DMS53 treated with DMSO at 0.1 percent for 48 hours (cell line): ENCODE measurements around the gene TNFRSF14.
"Not testable (repeated sequence)": the region's sequence is repeated elsewhere in the genome, so short reads cannot be mapped to it uniquely, and the experiment has no call there.

ENCODE experiments used
- DNase-seq: peaks from one replicate; lab custom pipeline; 2025; ENCODE audit not compliant: unreplicated experiment; lab: John Stamatoyannopoulos, UW

TNFRSF14 gene

DNA sequence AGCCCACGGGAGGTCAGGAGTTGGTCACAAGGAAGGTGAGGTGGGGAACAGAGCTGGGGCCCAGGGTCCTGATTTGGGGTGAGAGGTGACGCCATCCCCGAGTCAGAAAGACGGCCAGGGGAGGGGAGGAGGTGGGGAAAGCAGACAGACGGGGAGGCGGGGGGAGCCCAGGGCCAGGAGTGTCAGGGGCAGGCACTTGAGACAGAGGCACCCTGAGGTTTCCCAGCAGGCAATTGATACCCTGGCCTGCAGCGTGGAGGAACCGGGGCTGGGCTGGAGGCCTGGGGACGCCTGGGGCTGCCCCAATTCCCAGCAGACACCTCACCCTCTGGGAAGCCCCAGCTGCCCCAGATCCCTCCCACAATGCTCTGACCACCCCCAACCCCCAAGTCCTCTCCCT lies 3.1 kb upstream of the TNFRSF14 start:
- not testable (repeated sequence) for DNase-seq

DNA sequence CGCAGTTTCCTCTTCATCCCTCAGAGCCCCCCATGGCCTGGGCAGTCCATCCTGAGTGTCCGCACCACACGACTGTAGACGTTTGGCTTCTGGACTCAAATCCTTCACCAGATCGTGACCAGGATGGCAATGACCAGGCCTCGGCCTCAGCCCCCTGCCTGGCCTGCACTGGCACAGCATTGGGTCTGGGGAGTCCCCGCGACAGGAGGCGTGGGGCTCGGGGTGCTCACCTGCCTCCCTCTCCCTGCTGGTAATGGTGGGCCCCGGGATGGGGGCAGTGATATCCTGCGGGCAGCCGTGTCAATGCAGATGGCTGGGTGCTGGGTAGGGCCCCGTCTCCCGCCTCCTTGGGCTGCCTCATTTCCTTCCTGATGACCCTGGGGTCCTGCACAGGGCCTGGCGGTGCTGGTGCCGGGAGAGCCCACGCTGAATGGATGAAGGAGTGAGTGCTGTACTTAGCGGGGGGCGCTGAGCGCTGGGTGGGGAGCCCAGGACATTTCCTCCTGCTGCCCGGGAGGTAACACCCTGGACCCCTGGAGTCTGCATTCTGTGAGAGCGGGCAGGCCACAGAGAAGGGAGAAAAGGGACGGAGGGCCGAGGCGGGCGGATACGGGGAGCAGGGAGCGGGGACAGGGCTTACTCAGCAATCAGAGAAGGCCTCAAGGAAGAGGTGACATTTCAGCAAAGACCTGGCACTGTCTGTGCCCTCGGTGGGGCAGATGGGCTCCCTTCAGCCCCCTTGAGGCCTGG lies 2.1 kb upstream of the TNFRSF14 start:
- no peak for DNase-seq

DNA sequence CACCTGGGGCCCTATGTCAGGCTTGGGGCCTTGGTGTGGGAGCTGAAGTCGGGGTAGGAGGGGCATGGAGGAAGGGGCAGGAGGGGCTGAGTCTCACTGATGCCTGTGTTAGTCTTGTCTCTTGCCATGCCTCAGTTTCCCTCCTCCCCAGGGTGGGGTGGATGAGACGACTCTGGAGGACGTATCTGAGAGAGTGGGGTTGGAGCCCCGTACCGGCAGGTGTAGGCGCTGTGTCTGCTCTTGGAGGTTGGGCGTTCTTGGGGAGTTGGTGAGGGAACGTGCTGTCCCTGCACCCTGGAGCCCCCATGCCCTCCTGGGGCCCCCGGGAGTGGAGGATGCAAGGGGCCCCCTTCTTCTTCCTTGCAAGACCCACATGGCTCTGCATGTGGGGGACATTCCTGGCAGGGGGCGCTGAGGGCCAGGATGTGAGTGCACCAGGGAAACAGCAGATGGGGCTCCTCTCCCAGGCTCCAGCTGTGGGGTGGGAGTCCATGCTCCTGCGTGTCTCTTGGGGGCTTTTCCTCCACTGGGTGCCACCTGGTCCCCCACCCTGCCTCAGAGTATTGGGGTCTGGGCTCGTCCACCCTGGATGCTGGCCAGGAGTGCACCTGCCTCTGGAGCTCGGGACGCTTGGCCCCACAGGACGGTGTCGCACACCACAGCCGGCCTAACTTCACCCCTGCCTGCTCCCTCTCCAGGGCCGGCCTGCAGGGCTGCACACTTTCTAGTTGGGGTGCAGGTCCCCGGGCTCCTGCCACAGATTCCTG lies 1.4 kb upstream of the TNFRSF14 start:
- DNase-seq: no peak

DNA sequence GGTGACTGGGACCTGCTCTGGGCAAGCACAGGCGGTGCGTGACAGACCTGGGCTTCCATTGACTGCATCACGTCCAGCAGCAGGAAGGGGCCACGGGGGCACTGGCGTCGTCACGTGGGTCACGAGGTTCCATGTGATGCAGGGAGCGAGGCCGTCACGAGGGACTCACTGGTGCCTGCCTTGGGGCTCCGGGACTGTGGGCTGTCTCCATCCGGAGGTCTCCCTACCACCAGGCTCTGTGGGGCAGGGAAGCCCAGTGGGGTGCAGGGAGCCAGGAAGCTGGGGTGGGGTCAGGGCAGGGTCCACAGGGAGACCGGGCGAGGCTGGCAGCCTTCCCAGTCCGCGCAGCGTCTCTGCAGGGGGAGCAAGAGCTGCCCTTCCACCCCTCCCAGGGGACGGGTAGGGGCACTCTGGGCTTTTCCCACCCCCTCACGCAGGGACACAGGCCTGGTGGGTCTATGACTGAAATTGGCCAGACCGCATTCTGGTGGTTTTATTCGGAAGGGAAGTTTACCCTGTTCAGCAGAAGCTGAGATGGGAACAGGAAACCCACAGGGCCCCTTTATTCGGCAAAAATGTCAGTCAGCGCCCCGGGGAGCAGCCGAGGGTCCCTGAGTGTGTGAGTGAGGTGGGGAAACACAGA lies 416 bp upstream of the TNFRSF14 start:
- peak; percentile 10 for DNase-seq

DNA sequence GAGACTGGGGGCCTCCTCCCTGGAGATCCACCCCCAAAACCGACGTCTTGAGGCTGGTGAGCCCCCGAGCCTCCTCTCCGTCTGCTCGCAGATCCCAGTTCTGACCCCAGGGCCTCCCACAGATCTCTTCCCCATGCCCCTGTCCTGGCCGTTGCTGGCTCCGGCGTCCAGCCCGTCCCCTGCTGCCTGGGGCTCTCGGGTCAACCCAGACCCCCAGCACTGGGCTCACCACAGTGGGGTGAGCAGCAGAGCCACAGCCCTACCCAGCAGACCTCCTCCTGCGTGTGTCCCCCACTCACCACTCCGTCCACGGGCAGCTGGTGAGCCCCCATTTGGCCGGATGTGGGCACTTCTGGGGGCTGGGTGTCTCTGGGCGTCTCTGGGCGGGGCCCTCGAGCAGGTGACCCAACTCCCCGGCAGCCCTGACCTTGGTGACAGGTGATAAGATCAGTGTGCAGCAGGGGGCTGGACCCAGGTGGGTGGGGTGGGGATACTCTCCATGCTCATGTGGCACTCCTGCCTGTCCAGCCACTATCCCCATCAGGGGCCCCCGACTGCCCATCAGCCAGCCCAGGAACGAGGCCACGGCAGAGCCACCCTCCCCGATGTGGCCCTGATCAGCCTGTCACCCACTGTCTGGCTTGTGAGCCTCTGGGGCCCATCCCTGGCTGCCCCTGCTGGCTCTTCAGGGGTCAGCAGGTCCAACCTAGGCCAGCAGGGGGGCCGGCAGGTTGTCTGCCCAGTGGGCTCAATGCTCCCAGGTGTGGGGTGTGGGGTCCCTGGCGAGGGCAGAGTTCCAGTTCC lies 709 bp downstream of the TNFRSF14 start:
- DNase-seq: no peak

DNA sequence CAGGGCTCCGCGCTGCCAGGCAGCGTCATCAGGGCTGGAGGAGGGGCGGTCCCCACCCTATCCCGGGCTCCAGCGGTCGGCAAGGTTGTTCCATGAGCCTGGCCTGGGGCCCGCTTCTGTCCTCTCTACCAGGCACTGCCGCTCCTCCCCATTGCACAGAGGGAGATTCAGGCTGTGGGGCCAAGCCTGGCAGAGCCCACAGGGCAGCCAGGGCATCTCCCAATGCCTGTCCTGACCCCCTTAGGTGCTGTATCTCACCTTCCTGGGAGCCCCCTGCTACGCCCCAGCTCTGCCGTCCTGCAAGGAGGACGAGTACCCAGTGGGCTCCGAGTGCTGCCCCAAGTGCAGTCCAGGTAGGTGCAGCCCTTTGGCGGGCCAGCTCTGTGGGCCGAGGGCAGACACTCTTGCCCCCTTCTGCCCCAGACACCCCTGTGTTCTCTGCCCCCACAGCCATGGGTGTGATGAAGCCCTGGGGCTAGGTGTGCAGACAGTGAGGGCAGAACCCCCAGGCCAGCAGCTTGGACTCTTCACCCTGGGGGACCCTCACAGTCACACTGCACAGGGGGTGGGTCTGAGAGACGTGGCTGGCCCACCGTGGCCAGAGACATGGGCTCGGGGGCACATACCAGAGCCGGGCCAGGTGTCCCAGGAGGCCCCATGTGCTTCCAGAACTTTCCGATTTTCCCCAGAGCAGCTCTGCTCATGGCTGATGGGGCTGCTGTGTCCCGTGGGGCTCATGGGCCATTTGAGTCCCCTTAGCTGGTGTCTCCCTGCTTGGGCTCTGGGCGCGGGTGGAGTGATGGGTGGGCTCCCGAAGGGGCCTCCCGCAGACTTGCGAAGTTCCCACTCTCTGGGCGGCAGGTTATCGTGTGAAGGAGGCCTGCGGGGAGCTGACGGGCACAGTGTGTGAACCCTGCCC lies 1.6 kb downstream of the TNFRSF14 start:
- no peak for DNase-seq

DNA sequence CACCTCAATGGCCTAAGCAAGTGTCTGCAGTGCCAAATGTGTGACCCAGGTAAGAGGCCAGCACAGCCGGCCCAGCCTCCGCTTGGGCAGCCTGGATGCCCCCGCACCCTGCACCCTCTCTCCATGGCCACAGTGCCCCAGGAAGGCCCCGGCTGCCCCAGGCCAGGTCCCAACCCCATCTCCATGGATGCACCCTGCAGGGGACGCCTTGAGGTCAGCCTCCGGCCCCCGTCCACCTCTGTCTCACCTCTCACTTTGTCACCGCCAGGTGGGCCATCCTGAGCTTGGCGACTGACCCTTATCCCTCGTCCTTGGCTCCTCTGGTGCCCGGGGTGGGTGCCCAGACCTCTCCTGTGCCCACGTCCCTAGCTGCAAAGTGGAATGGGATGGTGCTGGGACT lies 2.2 kb downstream of the TNFRSF14 start:
- no peak for DNase-seq

DNA sequence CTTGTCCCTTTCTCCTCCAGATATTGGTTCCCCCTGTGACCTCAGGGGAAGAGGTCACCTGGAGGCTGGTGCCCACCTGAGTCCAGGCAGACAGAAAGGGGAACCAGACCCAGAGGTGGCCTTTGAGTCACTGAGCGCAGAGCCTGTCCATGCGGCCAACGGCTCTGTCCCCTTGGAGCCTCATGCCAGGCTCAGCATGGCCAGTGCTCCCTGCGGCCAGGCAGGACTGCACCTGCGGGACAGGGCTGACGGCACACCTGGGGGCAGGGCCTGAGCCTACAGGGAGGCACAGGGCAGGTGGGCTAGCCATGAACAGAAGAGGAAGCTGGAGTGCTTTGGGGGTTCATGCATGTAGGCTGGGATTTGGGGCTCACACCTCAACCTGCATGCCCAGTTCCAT lies 2.7 kb downstream of the TNFRSF14 start:
- DNase-seq: no peak

DNA sequence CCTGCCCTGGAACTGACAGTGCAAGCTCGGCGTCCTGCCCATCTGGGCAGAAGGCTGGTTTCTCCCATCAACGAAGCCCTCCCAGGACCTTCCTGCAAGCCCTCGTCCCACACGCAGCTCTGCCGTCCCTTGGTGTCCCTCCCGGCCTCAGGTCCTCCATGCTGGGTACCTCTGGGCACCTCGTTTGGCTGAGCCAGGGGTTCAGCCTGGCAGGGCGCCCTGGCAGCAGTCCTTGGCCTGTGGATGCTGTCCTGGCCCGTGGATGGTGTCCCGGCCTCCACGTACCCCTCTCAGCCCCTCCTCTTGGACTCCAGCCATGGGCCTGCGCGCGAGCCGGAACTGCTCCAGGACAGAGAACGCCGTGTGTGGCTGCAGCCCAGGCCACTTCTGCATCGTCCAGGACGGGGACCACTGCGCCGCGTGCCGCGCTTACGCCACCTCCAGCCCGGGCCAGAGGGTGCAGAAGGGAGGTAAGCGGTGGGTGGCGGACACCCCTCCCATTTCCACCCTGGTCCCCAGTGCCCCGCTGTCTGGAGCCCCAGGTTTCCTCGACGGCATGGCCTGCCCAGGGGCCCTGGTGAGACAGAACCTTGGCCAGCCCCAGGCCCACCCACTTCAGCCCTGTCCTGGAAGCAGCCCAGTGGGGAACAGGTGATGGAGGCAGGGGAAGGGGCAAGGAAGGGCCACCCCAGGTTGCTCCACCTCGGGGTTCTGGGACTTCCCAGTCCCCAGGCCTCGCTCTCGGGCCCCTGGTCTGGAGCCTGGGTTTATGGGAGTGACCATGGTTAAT lies 3.5 kb downstream of the TNFRSF14 start:
- DNase-seq: no peak

DNA sequence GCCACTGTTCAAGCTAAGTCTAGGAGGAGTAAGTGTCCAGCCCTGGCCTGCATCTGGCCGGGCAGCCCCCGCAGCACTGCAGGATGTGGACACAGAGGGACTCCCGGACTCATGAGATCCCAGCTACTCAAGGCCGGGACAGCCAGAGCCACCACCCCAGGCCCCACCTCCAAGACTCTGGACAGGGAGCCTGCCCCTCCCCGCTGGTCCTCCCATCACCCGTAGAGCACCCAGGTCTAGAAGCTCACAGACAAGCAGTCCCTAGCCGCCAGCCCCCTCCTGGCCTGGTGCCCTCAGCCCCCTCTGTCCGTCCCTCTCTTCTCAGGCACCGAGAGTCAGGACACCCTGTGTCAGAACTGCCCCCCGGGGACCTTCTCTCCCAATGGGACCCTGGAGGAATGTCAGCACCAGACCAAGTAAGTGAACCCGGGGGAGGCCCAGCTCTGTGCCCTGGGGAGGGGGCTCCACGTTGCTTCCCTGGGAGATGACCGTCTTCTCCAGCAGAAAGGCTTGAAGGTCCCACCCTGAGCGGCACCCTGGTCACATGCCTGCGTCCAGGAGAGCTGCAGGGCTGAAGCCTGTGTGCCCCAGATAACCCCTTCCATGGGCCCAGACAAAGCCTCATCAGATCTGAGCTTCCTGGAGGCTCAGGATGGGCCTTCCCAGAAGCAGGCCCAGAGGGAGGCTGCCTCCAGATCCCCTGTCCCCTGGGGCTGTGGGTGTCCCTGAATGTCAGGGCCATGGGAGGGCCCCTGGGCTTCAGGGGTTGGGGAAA lies 4.3 kb downstream of the TNFRSF14 start:
- DNase-seq: no peak

DNA sequence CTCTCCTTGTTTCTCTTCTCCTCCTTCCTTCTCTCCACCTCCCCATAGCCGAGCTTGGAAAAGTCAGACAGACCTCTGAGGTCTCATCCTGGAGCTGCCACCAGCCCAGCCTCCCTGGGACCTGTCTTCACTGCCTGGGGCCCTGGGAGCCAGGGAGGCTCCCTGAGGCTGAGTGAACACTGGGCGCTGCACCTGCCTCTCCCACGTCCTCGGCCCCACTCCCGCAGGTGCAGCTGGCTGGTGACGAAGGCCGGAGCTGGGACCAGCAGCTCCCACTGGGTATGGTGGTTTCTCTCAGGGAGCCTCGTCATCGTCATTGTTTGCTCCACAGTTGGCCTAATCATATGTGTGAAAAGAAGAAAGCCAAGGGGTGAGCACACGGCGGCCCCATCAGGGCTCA lies 5.3 kb downstream of the TNFRSF14 start:
- DNase-seq: no peak

DNA sequence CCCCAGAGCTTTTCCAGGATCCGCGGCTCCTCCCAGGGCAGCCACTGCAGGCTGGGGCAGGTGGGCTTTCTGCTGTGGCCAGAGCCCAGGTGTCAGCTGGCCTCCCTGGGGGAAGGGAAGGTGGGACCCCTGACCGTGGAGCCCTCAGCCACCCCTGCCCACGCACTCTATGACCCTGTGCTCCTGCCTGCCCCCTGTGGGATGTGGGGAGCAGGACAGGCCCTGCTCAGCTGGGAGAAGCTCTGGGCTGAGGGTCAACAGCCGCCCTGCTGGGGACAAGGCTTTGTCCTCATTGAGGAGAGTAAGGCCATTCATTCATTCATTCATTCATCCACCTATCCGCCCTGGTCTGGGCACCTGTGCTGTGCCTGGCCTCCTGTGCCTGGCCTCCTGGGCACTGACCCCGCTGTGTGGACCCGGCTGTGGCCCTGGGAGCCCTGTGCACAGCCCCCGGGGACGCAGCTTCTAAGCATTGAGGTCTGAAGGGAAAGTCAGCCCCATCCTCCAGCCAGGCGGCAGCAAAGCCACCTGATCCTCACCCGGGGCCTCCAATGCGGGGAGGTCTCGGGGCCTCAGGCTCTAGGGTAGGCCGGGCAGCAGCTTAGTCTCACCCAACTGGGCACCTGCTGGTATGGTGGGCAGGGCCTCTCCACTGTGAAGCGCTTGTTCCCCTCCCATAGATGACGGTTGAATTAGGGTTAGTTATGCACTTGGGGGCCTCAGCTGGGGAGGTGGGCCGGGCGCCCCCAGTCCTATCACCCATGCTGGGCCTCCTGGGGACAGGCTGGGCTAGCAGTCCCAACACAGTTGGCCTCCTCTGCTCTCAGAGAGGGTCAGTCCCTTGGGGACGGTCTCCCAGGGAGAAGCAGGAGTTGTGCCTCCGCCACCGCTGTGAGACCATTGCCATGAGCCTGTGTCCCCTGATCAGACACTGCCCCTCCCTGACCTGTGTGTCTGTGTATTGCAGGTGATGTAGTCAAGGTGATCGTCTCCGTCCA lies 6.0 kb downstream of the TNFRSF14 start:
- no peak for DNase-seq

DNA sequence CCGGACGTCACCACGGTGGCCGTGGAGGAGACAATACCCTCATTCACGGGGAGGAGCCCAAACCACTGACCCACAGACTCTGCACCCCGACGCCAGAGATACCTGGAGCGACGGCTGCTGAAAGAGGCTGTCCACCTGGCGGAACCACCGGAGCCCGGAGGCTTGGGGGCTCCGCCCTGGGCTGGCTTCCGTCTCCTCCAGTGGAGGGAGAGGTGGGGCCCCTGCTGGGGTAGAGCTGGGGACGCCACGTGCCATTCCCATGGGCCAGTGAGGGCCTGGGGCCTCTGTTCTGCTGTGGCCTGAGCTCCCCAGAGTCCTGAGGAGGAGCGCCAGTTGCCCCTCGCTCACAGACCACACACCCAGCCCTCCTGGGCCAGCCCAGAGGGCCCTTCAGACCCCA lies 7.0 kb downstream of the TNFRSF14 start:
- no peak for DNase-seq

DNA sequence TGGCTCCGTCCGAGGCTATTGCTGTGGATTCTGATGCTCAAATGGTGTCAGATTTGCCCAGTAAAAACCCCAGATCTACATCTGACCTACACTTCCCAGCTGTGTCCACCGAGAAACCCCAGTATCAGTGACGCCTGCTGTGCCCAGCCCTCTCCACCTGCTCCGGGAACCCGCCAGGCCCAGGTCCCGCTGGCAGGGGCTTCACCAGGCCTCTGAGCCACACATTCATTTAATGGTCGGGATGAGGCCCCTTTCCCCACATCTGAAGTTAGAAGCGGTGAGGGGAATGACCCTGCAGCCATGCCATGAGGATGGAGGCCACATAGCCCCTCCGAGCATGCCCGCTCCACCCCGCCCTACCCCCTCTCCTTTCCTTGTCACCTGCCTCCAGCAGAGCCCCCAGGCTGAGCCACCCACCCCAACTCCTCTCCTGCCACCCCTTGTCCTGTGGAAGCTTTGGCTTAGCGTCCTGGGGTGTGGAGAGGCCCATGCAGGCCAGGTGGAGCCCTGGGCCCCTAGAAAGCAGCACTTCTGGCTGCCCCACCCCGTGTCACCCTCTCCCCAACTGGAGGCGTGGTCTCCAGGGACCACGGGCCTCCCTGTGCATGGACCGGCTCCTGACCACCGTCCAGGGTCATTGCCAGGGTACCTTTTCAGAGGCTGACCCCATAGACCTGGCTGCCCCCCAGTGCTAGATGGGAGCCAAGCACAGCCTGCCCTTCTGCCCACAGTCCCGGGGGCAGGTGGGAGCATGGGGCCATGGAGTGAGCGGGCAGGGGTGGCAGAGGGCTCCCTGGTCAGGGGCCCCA lies 8.0 kb downstream of the TNFRSF14 start:
- no peak for DNase-seq

DNA sequence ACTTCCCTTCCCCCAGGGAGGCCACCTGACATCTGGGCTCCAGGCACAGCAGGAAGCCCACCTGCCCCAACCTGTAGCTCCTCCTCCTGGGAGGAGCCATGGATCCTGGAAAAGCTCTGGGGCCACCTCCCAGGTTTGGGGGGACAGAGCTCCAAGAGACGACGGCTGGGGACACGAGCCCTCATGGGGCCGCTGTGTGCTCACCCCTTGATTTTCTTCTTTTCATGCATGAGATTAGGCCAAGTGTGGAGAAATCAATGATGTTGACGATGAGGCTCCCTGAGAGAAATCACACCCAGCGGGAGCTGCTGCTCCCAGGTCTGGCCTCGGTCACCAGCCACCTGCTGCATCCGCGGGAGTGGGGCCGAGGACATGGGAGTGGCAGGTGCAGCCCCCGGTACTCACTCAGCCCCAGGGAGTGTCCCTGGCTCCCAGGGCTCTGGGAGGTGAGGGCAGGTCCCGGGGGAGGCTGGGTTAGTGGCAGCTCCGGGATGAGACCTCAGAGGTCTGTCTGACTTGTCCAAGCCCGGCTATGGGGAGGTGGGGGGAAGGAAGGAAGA lies 8.7 kb downstream of the TNFRSF14 start:
- no peak for DNase-seq
